ENCODE results near the gene GPR37. TPM values are rescaled to one million over a fixed set of nuclear protein-coding genes. Genes with fewer than 3 reads are reported as not detected.

GPR37 gene
- total and polyA plus RNA-seq, 8 donors = 0.80 to 3.9 (median 1.9) TPM

- intact Hi-C loops (cut with DNase I) = no loop called here
- ATAC-seq = no peak
- Histone ChIP-seq H3K27me3 (no peaks in the 10 kb centered on the region), H3K27ac (no peak overlapping the region), H3K4me3 (no peak overlapping the region), H3K36me3 (no peaks in the 10 kb centered on the region), H3K4me1 (no peaks in the 10 kb centered on the region), H3K9me3 (no peaks in the 10 kb centered on the region)
- no peak for TF ChIP-seq CTCF (IDR thresholded peaks at IDR 0.05)
- WGBS, 2 donors = 62 to 76% methylated on average over 6 of the region's 6 CpGs
- DNase-seq = no peak
- FAIRE-seq = no peak
These were observed 20.4 kb upstream of the GPR37 start for GRCh38 chr7:124785994-124786393.

GRCh38 chr7:124784879-124785818 is 19.6 kb upstream of the GPR37 start:
- FAIRE-seq (peak; percentile 68), DNase-seq (peak in 4 of 6 donors; percentile 29 to 61 (median 42)), ATAC-seq (peak; percentile 75 to 98 (median 94))
- no peaks in the 10 kb centered on the region for H3K36me3 ChIP-seq
- no peaks in the 10 kb centered on the region for H3K27me3 ChIP-seq
- no peak overlapping the region for H3K4me3 ChIP-seq
- no peaks in the 10 kb centered on the region for H3K4me1 ChIP-seq
- peak; percentile 34 to 75 (median 64) for TF ChIP-seq CTCF (IDR thresholded peaks at IDR 0.05)
- whole genome bisulfite sequencing, 2 donors = 34 to 36% methylated on average over 9 of the region's 9 CpGs
- intact Hi-C loops (cut with DNase I) = no loop called here
- no peak overlapping the region for H3K27ac ChIP-seq
- no peaks in the 10 kb centered on the region for H3K9me3 ChIP-seq

GRCh38 chr7:124783271-124783670 is 17.7 kb upstream of the GPR37 start:
- no peaks in the 10 kb centered on the region for H3K36me3 ChIP-seq
- 73 to 84% methylated on average over 5 of the region's 5 CpGs for WGBS, 2 donors
- no peak overlapping the region for H3K27ac ChIP-seq
- DNase-seq = no peak
- no peak for FAIRE-seq
- no peaks in the 10 kb centered on the region for H3K9me3 ChIP-seq
- intact Hi-C loops (cut with DNase I) = no loop called here
- no peak for ATAC-seq
- TF ChIP-seq CTCF (IDR thresholded peaks at IDR 0.05) = no peak
- H3K27me3 ChIP-seq = no peaks in the 10 kb centered on the region
- H3K4me1 ChIP-seq = no peaks in the 10 kb centered on the region
- H3K4me3 ChIP-seq = no peak overlapping the region

GRCh38 chr7:124781907-124782734 is 16.5 kb upstream of the GPR37 start:
- no peaks in the 10 kb centered on the region for H3K9me3 ChIP-seq
- no peaks in the 10 kb centered on the region for H3K4me1 ChIP-seq
- H3K4me3 ChIP-seq = no peak overlapping the region
- no peak for ATAC-seq
- TF ChIP-seq CTCF (IDR thresholded peaks at IDR 0.05) = no peak
- H3K27me3 ChIP-seq = no peaks in the 10 kb centered on the region
- H3K27ac ChIP-seq = no peak overlapping the region
- FAIRE-seq = no peak
- intact Hi-C loops (cut with DNase I) = no loop called here
- no peaks in the 10 kb centered on the region for H3K36me3 ChIP-seq
- WGBS, 2 donors = 75 to 78% methylated on average over 12 of the region's 12 CpGs
- DNase-seq = no peak
